ENCODE data around the gene DIP2B.

GRCh38 chr12:50676756-50677155, 172.0 kb downstream of the DIP2B start:
- no peak for TF ChIP-seq CTCF (IDR thresholded peaks at IDR 0.05)
- TF ChIP-seq POLR2A (IDR thresholded peaks at IDR 0.05), result no peak

All from adrenal gland (tissue), 5 donors.